GM18502 (cell line): ENCODE measurements around the gene CEACAM20.
"Not testable (repeated sequence)": the region's sequence is repeated elsewhere in the genome, so short reads cannot be mapped to it uniquely, and the experiment has no call there.

ENCODE experiments used
- ATAC-seq: cut with Tn5 transposase; IDR thresholded peaks from one replicate; pipeline ENCODE4 v1.9.1; 2021; ENCODE audit warnings: mild to moderate bottlenecking; ENCODE audit not compliant: unreplicated experiment, poor library complexity

CEACAM20 gene

GRCh38 chr19:44529536-44529935 is at the start of gene CEACAM20:
TSS of gene CEACAM20 (minus strand) at chr19:44529675. CDS start at chr19:44529509, 166 bp downstream.
- no peak for ATAC-seq

- ATAC-seq: no peak
Observed at GRCh38 chr19:44577566-44577874, 48.0 kb upstream of the CEACAM20 start.

GRCh38 chr19:44576843-44577565 is 47.5 kb upstream of the CEACAM20 start:
- no peak for ATAC-seq

- ATAC-seq: no peak
Observed at GRCh38 chr19:44575116-44575700, 45.7 kb upstream of the CEACAM20 start.

- no peak for ATAC-seq
Observed at GRCh38 chr19:44574186-44574950, 44.9 kb upstream of the CEACAM20 start.

GRCh38 chr19:44573627-44574026 is 44.2 kb upstream of the CEACAM20 start:
- ATAC-seq: no peak

- no peak for ATAC-seq
Observed at GRCh38 chr19:44573183-44573582, 43.7 kb upstream of the CEACAM20 start.

- ATAC-seq: no peak
Observed at GRCh38 chr19:44572581-44572900, 43.1 kb upstream of the CEACAM20 start.

- ATAC-seq: no peak
Observed at GRCh38 chr19:44571830-44572580, 42.5 kb upstream of the CEACAM20 start.

- no peak for ATAC-seq
Observed at GRCh38 chr19:44570984-44571684, 41.7 kb upstream of the CEACAM20 start.

GRCh38 chr19:44570603-44570983 is 41.1 kb upstream of the CEACAM20 start:
- ATAC-seq: no peak

GRCh38 chr19:44567745-44568144 is 38.3 kb upstream of the CEACAM20 start:
- no peak for ATAC-seq

- ATAC-seq: no peak
Observed at GRCh38 chr19:44566984-44567383, 37.5 kb upstream of the CEACAM20 start.

- not testable (repeated sequence) for ATAC-seq
Observed at GRCh38 chr19:44563086-44563655, 33.7 kb upstream of the CEACAM20 start.

GRCh38 chr19:44557933-44558332 is 28.5 kb upstream of the CEACAM20 start:
- ATAC-seq: no peak

- ATAC-seq: no peak
Observed at GRCh38 chr19:44554641-44555246, 25.3 kb upstream of the CEACAM20 start.

- no peak for ATAC-seq
Observed at GRCh38 chr19:44553478-44554171, 24.1 kb upstream of the CEACAM20 start.

GRCh38 chr19:44552324-44552723 is 22.8 kb upstream of the CEACAM20 start:
- ATAC-seq: no peak

GRCh38 chr19:44551850-44552249 is 22.4 kb upstream of the CEACAM20 start:
- no peak for ATAC-seq
